AG09309 (cell line): ENCODE measurements around the gene SYT17.

Source experiments
- DNase-seq: peaks from one replicate; pipeline ENCODE4 v3.0.0-alpha.2; 2010; ENCODE audit warnings: low read depth
- H3K4me3 ChIP-seq: 2 replicates; pipeline ENCODE4 v1.5.1; 2011; ENCODE audit warnings: mild to moderate bottlenecking, low read depth, low read length, moderate library complexity; ENCODE audit not compliant: control insufficient read depth
- CTCF ChIP-seq: IDR thresholded peaks from 2 replicates; pipeline ENCODE4 v1.5.1; 2011; ENCODE audit warnings: mild to moderate bottlenecking, low read depth, low read length, inconsistent platforms; ENCODE audit not compliant: insufficient read depth, control insufficient read depth; ENCODE audit errors: missing control alignments

The SYT17 gene

DNA sequence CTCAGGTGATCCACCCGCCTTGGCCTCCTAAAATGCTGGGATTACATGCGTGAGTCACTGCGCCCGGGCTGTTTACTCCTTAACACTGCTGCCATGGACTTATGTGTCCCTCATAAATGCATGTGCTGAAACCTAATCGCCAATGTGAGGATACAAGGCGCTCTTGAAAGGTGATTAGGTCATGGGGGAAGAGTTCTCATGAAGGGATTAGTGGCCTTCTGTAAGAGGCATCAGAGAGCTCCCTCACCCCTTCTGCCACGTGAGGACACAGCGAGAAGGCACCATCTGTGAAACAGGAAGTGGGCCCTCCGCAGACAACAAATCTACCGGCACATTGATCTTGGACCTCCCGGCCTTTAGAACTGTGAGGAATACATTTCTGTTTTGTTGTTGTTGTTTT is 35.1 kb upstream of the SYT17 start:
- H3K4me3 ChIP-seq = no peak overlapping the region
- DNase-seq = no peak
- TF ChIP-seq CTCF = no peak

DNA sequence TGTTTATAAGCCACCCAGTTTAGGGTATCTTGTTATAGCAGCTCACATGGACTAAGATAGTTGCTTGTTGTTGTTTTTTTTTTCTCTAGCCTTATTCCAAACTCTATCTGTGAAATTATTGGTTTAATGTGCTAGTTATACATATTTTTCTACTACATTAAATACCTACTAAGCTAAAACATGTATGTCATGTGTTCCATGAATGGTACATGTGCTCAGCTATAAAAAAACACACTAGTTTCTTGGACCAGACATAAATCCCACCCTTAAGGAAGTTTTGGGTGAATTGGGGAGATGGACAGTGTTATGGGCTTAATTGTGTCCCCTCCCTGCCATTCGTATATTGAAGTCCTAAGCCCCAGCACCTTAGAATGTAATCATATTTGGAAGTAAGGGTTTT is 34.4 kb upstream of the SYT17 start:
- DNase-seq = no peak
- no peak for TF ChIP-seq CTCF
- H3K4me3 ChIP-seq = no peak overlapping the region

DNA sequence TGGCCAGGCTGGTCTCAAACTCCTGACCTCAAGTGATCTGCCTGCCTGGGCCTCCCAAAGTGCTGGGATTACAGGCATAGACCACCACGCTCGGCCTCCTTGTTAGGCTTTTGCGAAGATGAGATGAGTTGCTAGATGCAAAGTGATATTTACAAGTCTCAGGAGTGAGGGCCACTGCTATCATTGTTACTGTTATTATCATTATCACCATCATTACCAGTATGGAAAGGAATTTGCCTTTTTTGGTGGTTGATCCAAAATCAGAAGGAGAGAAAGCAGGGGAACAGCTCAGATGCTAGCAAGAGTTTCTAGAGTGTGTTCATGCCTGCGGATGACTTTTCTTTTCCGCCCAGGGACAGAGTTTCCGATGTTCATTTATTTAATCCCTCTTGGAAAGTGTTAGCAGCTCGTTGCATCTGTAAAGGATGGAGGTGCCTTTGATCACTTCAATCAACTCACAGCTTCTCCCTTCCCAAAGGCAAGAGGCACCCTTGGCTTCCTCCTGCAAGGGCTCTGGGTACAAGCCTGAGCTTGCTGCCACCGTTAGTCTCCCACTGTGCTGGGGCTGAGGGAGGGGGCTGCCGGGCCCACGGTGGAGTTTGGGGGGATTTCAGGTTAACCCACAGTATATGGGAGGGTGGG is 32.7 kb upstream of the SYT17 start:
- H3K4me3 ChIP-seq = no peak overlapping the region
- no peak for TF ChIP-seq CTCF
- no peak for DNase-seq

DNA sequence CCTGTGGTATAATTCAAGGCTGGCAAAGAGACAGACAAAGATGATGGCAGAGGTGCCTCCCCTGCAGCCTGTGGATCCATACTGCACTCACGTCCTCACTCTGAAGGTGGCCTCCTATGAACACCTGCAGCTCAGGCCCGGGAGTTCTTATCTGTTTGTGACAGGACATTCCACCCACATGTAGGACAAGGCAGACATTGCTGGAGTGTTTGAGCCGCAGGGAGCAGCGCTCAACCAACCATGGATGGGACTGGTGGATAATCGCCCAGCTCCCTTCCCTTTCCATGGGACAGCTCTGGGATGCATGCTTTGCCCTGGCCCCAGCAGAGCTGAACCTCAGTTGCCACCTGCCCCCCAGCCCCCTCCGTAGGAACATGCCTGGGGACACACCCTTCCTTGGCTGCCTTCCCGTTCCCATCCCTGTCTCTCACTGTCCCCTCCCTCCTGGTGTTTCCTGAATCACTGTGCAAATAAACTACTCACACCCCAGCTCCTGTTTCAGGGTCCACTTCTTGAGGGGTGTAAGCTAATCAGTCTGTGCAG is 32.1 kb upstream of the SYT17 start:
- DNase-seq = no peak
- H3K4me3 ChIP-seq = no peak overlapping the region
- TF ChIP-seq CTCF = no peak

GRCh38 chr16:19136549-19137196 is 31.4 kb upstream of the SYT17 start:
- no peak overlapping the region for H3K4me3 ChIP-seq
- no peak for TF ChIP-seq CTCF
- DNase-seq = no peak

DNA sequence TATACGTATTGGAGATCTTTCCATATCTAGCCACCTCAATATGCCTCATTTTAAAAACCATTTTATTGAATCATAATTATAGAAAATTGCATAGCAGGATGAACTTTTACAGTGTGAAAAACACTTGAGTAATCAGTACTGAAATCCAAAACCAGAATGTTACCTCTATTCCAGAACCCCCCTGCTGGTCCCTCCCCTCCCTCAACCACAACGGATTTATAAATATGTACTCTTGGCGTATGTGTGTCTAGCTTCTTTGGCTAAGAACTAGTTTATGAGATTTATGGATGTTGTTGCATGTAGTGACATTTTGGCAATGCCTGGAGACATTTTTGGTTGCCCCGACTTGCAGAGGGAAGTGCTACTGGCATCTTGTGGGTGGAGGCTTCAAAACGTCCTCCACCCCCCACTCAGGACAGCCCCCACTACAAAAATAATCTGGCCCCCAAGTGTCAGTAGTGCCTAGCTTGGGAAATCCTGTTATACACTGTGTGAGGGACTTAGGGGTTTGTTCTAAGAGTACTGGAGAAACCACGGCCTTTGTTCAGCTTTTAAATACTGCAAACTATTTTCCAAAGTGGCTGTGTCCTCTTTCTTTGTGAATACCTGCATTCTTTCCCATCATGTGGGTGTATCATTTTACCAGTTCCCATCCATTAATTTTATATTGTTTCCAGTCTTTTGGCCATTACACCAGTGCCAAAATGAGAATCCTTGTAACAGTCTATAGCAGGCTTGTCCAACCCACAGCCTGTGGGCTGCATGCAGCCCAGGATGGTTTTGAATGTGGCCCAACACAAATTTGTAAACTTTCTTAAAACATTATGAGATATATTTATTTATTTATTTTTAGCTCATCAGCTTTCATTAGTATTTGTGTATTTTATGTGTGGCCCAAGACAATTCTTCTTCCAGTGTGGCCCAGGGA is 30.6 kb upstream of the SYT17 start:
- no peak overlapping the region for H3K4me3 ChIP-seq
- no peak for TF ChIP-seq CTCF
- no peak for DNase-seq
